Measurements from ENCODE around the gene GSTO1.

DNA sequence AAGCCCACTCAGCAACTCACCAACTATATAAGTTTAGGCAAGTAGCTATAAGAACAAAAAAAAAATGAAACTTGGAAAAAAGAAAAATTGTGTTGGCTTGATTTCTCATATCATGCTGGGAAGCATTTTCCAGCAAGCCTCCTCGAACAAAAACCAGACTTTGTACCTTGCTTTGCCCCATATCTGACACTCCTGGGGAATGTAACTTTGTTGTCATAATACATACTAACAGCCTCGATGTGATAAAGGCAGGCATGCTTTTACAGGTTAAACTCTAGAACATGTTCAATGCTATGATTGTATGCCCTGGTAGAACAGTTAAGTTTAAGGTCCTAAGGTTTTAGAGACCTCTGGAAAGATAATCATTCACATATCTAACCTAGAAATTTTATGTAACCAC lies 34.2 kb upstream of the GSTO1 start:
- TF ChIP-seq, protein P1, sequence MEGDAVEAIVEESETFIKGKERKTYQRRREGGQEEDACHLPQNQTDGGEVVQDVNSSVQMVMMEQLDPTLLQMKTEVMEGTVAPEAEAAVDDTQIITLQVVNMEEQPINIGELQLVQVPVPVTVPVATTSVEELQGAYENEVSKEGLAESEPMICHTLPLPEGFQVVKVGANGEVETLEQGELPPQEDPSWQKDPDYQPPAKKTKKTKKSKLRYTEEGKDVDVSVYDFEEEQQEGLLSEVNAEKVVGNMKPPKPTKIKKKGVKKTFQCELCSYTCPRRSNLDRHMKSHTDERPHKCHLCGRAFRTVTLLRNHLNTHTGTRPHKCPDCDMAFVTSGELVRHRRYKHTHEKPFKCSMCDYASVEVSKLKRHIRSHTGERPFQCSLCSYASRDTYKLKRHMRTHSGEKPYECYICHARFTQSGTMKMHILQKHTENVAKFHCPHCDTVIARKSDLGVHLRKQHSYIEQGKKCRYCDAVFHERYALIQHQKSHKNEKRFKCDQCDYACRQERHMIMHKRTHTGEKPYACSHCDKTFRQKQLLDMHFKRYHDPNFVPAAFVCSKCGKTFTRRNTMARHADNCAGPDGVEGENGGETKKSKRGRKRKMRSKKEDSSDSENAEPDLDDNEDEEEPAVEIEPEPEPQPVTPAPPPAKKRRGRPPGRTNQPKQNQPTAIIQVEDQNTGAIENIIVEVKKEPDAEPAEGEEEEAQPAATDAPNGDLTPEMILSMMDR (optimal IDR thresholded peaks at IDR 0.05 in 1 of 3, IDR thresholded peaks at IDR 0.05 in 1 of 3, conservative IDR thresholded peaks at IDR 0.05 in 1 of 3; ENCODE audit: extremely low read depth in 1 of 3, insufficient read depth in 2 of 3, low read length in 3 of 3) = no peak
- TF ChIP-seq EZH2 (IDR thresholded peaks at IDR 0.05; ENCODE audit: low read length) = no peak
